SK-N-MC (cell line): Measurements from ENCODE around the gene RIC3.

Experiments
- EZH2 ChIP-seq: fragments of 200-600 bp; sonication (generic); IDR thresholded peaks from one replicate; pipeline ENCODE4 v1.6.1; 2017; ENCODE audit warnings: antibody characterized with exemption
- FOXP2 ChIP-seq: optimal IDR thresholded peaks from 2 replicates; pipeline ENCODE3; 2011; ENCODE audit warnings: mild to moderate bottlenecking, moderate library complexity; ENCODE audit not compliant: insufficient read depth; ENCODE audit errors: extremely low read length, control extremely low read depth
- POLR2AphosphoS5 ChIP-seq: IDR thresholded peaks from 2 replicates; pipeline ENCODE4 v1.6.1; 2012; ENCODE audit warnings: mild to moderate bottlenecking, low read depth, low read length, borderline replicate concordance

- TF ChIP-seq POLR2AphosphoS5 (no peak), EZH2 (no peak), FOXP2 (no peak)
Measured at GRCh38 chr11:8126649-8127289, 42.1 kb downstream of the RIC3 start.
